ENCODE results near the gene HTRA2.

HTRA2 gene

DNA sequence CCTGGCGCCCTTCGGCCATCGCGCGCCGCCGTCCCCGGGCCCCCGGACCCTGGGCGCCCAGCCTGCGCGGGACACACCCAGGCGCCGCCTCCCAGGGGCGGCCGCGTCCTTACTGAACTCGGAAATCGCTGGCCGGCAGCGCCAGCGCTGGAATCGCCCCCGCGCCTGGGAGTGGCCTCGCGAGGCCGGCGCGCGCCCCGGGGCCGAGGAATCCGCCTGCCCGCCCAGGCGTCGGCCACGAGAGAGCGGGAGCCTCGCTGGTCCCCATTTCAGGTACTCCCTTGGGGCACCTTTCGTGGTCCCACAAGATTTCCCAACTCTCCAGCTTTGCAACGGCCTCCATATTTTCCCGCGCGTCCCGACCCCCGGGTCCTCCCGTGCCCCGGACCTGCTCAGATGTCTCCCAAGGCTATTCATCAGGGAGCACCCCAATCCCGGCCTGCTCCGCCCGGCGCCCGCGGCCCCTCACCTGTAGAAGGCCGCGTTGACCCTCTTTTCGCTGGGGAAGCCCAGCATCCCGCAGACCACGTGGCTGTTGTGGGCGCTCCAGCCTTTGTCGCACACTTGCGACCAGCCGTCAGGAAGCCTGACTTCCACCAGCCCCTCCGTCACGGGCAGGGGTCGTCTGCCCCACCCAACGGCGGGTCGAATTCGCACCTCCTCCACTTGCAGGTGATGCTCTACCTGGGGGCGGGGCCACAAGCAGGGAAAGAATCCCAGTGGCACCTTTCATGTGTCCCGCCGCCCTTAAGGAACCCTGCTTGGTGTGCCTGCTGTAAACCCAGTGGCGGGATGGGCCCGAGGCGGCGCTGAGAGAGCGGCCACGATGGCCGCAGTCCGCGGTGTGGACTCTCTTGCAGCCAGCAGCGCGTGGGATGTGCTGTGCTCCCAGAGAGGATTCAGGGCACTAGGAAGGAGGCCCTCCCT lies 19.4 kb downstream of the HTRA2 start:
- no peak overlapping the region for H3K9ac ChIP-seq
- no peak overlapping the region; the same call in 1 of the 2 replicates for H3K4me2 ChIP-seq
- peaks cover 8% of the 10 kb centered on the region for H3K4me1 ChIP-seq (ENCODE audit: low read depth, poor library complexity, severe bottlenecking)
- H4K20me1 ChIP-seq (ENCODE audit: insufficient read depth), result no peaks in the 10 kb centered on the region
- H3K27ac ChIP-seq, result no peak overlapping the region
- H2AFZ ChIP-seq (ENCODE audit: low read depth), result peak overlapping the region; percentile 23
- H3K36me3 ChIP-seq (ENCODE audit: insufficient read depth), result no peaks in the 10 kb centered on the region
- H3K27me3 ChIP-seq (ENCODE audit: insufficient read depth, low read depth), result peaks cover 19% of the 10 kb centered on the region; the same call in 1 of the 2 replicates
- no peaks in the 10 kb centered on the region for H3K79me2 ChIP-seq (ENCODE audit: insufficient read depth, low read depth)
- H3K4me3 ChIP-seq (IDR thresholded peaks at IDR 0.05; ENCODE audit: insufficient read depth, low read depth, low read length), result no peak overlapping the region
- TF ChIP-seq, protein P1, sequence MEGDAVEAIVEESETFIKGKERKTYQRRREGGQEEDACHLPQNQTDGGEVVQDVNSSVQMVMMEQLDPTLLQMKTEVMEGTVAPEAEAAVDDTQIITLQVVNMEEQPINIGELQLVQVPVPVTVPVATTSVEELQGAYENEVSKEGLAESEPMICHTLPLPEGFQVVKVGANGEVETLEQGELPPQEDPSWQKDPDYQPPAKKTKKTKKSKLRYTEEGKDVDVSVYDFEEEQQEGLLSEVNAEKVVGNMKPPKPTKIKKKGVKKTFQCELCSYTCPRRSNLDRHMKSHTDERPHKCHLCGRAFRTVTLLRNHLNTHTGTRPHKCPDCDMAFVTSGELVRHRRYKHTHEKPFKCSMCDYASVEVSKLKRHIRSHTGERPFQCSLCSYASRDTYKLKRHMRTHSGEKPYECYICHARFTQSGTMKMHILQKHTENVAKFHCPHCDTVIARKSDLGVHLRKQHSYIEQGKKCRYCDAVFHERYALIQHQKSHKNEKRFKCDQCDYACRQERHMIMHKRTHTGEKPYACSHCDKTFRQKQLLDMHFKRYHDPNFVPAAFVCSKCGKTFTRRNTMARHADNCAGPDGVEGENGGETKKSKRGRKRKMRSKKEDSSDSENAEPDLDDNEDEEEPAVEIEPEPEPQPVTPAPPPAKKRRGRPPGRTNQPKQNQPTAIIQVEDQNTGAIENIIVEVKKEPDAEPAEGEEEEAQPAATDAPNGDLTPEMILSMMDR (conservative IDR thresholded peaks at IDR 0.05; ENCODE audit: low read depth, low read length), result no peak

DNA sequence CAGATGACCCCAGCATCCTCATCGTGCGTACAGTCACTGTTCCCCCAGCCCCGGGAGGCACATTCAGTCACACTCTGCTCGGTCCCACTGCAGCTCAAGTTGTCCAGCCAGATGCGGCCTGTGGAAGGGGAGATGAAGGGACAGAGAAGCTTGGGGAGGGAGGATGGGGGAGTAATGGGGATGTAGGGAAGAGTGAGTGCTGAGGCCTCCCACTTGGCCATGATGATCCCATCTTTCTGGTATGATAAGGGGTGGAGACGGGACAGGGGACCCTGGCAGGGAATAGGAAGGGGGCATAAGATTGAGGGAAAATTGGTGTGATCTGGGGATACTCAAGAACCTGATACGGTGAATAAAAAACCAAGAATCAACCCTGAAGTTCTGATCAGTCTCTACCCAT lies 20.5 kb downstream of the HTRA2 start:
- no peak overlapping the region for H3K4me2 ChIP-seq
- H3K27ac ChIP-seq, result no peak overlapping the region
- H3K9ac ChIP-seq, result no peak overlapping the region

DNA sequence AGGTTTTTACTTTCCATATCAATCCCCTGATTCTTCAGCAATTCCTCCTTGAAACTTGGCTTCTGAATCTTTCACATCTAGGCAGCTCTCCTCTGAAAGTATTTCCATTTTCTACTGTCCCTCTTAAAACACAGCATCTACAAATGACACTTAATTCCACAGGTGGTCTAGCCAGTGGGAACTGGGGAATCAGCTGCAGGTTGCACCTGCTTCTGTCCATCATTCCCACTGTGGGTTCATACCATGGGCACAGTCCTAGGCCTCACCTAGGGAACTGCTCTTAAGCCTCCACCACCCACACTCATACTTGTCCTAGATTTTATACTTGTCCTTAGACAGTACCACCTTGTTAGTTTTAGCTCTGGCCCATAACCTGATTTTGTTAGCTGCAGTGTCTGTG lies 21.8 kb downstream of the HTRA2 start:
- TF ChIP-seq, protein P1 (conservative IDR thresholded peaks at IDR 0.05; ENCODE audit: low read depth, low read length), result no peak
- no peak overlapping the region for H3K27ac ChIP-seq
- no peaks in the 10 kb centered on the region for H3K36me3 ChIP-seq (ENCODE audit: insufficient read depth)
- no peaks in the 10 kb centered on the region for H4K20me1 ChIP-seq (ENCODE audit: insufficient read depth)
- H3K4me3 ChIP-seq (IDR thresholded peaks at IDR 0.05; ENCODE audit: insufficient read depth, low read depth, low read length), result no peak overlapping the region
- no peak overlapping the region for H2AFZ ChIP-seq (ENCODE audit: low read depth)
- H3K4me2 ChIP-seq, result no peak overlapping the region
- no peaks in the 10 kb centered on the region for H3K79me2 ChIP-seq (ENCODE audit: insufficient read depth, low read depth)
- peaks cover 19% of the 10 kb centered on the region; the same call in 1 of the 2 replicates for H3K27me3 ChIP-seq (ENCODE audit: insufficient read depth, low read depth)
- H3K4me1 ChIP-seq (ENCODE audit: low read depth, poor library complexity, severe bottlenecking), result peaks cover 13% of the 10 kb centered on the region
- H3K9ac ChIP-seq, result no peak overlapping the region

More for the DNA sequence above, 20.5 kb downstream of the HTRA2 start:
- Histone ChIP-seq H3K36me3 (ENCODE audit: insufficient read depth) (no peaks in the 10 kb centered on the region), H4K20me1 (ENCODE audit: insufficient read depth) (no peaks in the 10 kb centered on the region), H3K4me1 (ENCODE audit: low read depth, poor library complexity, severe bottlenecking) (peaks cover 10% of the 10 kb centered on the region), H2AFZ (ENCODE audit: low read depth) (no peak overlapping the region), H3K27me3 (ENCODE audit: insufficient read depth, low read depth) (peaks cover 19% of the 10 kb centered on the region; the same call in 1 of the 2 replicates), H3K4me3 (IDR thresholded peaks at IDR 0.05; ENCODE audit: insufficient read depth, low read depth, low read length) (no peak overlapping the region), H3K79me2 (ENCODE audit: insufficient read depth, low read depth) (no peaks in the 10 kb centered on the region)
- TF ChIP-seq, protein P1 (conservative IDR thresholded peaks at IDR 0.05; ENCODE audit: low read depth, low read length), result no peak

DNA sequence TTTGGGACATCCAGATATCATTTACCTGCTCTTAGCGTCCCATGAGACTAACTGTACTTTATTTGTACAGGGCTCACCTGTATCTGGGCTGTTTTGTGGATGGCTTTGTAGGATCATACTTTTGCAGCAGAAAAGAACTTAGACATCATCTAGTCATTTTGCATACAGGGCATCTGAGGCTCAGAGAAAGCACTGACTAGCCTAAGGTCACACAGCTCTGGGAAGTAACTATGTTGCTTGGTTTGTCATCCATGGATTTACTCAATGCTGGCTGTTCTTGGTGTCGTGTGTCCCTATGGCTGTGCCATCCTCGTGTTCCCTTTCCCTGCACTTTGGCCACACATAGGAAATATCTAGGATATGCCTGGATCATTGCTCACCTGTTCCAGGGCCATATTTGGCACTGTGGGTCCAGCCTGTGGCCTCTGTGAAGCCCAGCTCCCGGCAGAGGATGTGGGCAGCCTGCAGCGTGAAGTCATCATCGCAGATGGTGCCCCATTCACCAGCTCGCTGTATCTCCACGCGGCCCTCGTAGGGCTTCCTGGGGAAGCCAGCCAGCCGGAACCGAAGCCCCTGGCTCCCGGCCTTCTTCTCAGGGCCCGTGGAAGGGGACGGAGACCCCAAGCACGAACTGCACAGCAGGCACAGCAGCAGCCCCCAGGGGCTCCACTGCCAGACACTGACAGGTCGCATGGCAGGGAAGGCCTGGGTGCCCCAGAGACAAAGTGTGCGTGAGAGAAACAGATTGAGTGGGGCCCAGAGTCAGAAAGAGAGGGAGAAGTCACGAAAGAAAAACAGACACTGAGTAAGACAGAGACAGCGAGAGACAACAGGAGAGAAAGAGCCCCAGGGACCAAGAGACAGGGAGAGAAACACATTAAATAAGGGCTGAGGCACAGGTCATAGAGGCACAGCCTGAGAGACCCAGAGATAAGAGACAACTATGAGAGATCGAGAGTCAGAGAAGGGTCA lies 22.5 kb downstream of the HTRA2 start:
- no peak overlapping the region for H3K27ac ChIP-seq
- no peaks in the 10 kb centered on the region for H3K36me3 ChIP-seq (ENCODE audit: insufficient read depth)
- no peak overlapping the region for H3K4me3 ChIP-seq (IDR thresholded peaks at IDR 0.05; ENCODE audit: insufficient read depth, low read depth, low read length)
- H3K27me3 ChIP-seq (ENCODE audit: insufficient read depth, low read depth), result peaks cover 16% of the 10 kb centered on the region; the same call in 1 of the 2 replicates
- no peak overlapping the region for H3K9ac ChIP-seq
- H3K79me2 ChIP-seq (ENCODE audit: insufficient read depth, low read depth), result no peaks in the 10 kb centered on the region
- peaks cover 13% of the 10 kb centered on the region for H3K4me1 ChIP-seq (ENCODE audit: low read depth, poor library complexity, severe bottlenecking)
- TF ChIP-seq, protein P1 (conservative IDR thresholded peaks at IDR 0.05; ENCODE audit: low read depth, low read length), result no peak
- no peak overlapping the region for H3K4me2 ChIP-seq
- no peaks in the 10 kb centered on the region for H4K20me1 ChIP-seq (ENCODE audit: insufficient read depth)
- H2AFZ ChIP-seq (ENCODE audit: low read depth), result no peak overlapping the region
